K562 (cell line): ENCODE measurements around the gene DUSP28. TPM values are rescaled to one million over a fixed set of nuclear protein-coding genes. Genes with fewer than 3 reads are reported as not detected.

Source experiments
- ARID2 ChIP-seq: fragments of 450-650 bp; IDR thresholded peaks from 2 replicates; pipeline ENCODE4 v1.6.1; 2017; ENCODE audit warnings: antibody characterized with exemption, mild to moderate bottlenecking
- ARID3A ChIP-seq: IDR thresholded peaks from 2 replicates; pipeline ENCODE4 v1.6.1; 2012; ENCODE audit warnings: low read depth, low read length, improper control_type of control experiment, borderline replicate concordance
- CREBBP ChIP-seq: IDR thresholded peaks from one replicate; pipeline ENCODE4 v1.6.1; 2012; ENCODE audit warnings: low read depth, mild to moderate bottlenecking, control low read depth, inconsistent platforms, low read length
- ELF4 ChIP-seq: fragments of 450-650 bp; formaldehyde crosslinking; IDR thresholded peaks from 2 replicates; pipeline ENCODE4 v1.4.0; 2022; ENCODE audit warnings: missing genetic modification characterization
- GMEB1 ChIP-seq: fragments of 250-450 bp; sonication (Bioruptor Pico); IDR thresholded peaks from 2 replicates; pipeline ENCODE4 v1.4.0; 2020; ENCODE audit warnings: mild to moderate bottlenecking
- IRF2 ChIP-seq: sonication (generic); formaldehyde crosslinking; IDR thresholded peaks from 2 replicates; pipeline ENCODE4 v1.8.1; 2022; ENCODE audit warnings: mild to moderate bottlenecking, missing genetic modification reagents
- POLR2G ChIP-seq: fragments of 200-400 bp; formaldehyde crosslinking; IDR thresholded peaks from 2 replicates; pipeline ENCODE4 v1.6.1; 2017; ENCODE audit warnings: low read depth, mild to moderate bottlenecking, antibody characterized with exemption, low read length, moderate library complexity
- RBBP5 ChIP-seq: fragments of 200-600 bp; sonication (generic); IDR thresholded peaks from 2 replicates; pipeline ENCODE4 v1.6.1; 2012; ENCODE audit warnings: borderline replicate concordance, mild to moderate bottlenecking, low read length, control low read depth, inconsistent platforms; ENCODE audit not compliant: insufficient read depth, poor library complexity, severe bottlenecking
- ZNF217 ChIP-seq: sonication (generic); formaldehyde crosslinking; IDR thresholded peaks from 2 replicates; pipeline ENCODE4 v1.8.0; 2022; ENCODE audit warnings: mild to moderate bottlenecking, missing genetic modification reagents
- polyA plus RNA-seq, 8 experiments: library from polyadenylated mRNA; depleted of rRNA in 4 of 8; stranded (reverse) in 5 of 8; unstranded in 3 of 8; fragments of >200 nt; fragmentation: Nextera tagmentation in 2 of 8; fragmentation: Illumina TruSeq in 1 of 8; extraction: Ambion mirVana in 2 of 8; extraction: Trizol in 1 of 8; gene quantifications; 2 replicates each; pipeline versions ENCODE4 v1.2.1 to v1.2.3, GENCODE V29; 2011 to 2014; ENCODE audit warnings: inconsistent platforms in 1 of 8, missing spikeins in 1 of 8
- total RNA-seq, 7 experiments: library from RNA; depleted of rRNA in 6 of 7; stranded (reverse); fragments of >200 nt in 6 of 7; fragmentation: Illumina TruSeq in 2 of 7; extraction: Trizol in 2 of 7; gene quantifications; 2 replicates each; pipeline versions ENCODE4 v1.2.1 to v1.2.3, GENCODE V29; 2011 to 2021; ENCODE audit warnings: low replicate concordance in 1 of 7
- TF ChIP-seq, protein P1 (sequence below): sonication (generic); formaldehyde crosslinking; IDR thresholded peaks from 2 replicates; pipeline ENCODE4 v1.4.0; 2020; ENCODE audit warnings: mild to moderate bottlenecking, missing genetic modification reagents
- TF ChIP-seq, protein P2 (sequence below), 2 experiments: fragments of 450-650 bp; IDR thresholded peaks; 2 replicates each; pipeline ENCODE4 v1.6.1; 2016; ENCODE audit warnings: mild to moderate bottlenecking in 2 of 2, borderline replicate concordance in 1 of 2, low read depth in 1 of 2, moderate library complexity in 1 of 2

DUSP28 gene
- total and polyA plus RNA-seq, 9 of the 15 experiments (the other 6 are each of a cell fraction or from before 2014, with no cell fraction given) = 2.8 to 8.1 (median 4.2) TPM

DNA sequence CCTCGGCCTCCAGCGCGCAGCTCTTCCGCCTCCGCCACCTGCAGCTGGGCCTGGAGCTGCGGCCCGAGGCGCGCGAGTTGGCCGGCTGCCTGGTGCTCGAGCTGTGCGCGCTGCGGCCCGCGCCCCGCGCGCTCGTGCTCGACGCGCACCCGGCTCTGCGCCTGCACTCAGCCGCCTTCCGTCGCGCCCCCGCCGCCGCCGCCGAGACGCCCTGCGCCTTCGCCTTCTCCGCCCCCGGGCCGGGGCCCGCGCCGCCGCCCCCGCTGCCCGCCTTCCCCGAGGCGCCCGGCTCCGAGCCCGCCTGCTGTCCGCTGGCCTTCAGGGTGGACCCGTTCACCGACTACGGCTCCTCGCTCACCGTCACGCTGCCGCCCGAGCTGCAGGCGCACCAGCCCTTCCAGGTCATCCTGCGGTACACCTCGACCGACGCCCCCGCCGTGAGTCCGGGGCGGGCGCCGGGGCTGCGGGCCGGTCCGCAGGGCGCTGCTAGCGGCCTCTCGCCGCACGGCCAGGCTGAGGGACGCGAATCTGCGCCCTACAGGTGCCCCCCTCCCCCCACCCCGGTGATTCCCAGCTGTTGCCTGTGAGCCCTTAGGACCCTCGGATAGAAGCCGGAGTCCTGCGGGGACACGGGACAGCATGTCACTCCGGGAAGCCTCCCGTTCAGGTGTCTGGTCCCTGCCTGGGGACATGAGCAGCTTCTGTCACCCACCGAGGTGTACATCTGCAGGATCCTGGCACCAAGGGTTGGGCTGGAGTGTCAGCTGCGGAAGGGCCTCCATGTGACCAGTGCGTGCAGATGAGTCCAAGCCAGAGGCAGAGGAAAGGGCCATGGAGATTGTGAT is 8.7 kb downstream of the DUSP28 start (continued):
- TF ChIP-seq, protein P1, sequence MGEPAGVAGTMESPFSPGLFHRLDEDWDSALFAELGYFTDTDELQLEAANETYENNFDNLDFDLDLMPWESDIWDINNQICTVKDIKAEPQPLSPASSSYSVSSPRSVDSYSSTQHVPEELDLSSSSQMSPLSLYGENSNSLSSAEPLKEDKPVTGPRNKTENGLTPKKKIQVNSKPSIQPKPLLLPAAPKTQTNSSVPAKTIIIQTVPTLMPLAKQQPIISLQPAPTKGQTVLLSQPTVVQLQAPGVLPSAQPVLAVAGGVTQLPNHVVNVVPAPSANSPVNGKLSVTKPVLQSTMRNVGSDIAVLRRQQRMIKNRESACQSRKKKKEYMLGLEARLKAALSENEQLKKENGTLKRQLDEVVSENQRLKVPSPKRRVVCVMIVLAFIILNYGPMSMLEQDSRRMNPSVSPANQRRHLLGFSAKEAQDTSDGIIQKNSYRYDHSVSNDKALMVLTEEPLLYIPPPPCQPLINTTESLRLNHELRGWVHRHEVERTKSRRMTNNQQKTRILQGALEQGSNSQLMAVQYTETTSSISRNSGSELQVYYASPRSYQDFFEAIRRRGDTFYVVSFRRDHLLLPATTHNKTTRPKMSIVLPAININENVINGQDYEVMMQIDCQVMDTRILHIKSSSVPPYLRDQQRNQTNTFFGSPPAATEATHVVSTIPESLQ (CRISPR knock-in tag) = no peak
- no peak for TF ChIP-seq IRF2 (CRISPR knock-in tag)
- peak; percentile 59; the same call in 1 of the 2 replicates for TF ChIP-seq POLR2G
- TF ChIP-seq ELF4 = no peak
- TF ChIP-seq CREBBP = no peak
- TF ChIP-seq, protein P2, sequence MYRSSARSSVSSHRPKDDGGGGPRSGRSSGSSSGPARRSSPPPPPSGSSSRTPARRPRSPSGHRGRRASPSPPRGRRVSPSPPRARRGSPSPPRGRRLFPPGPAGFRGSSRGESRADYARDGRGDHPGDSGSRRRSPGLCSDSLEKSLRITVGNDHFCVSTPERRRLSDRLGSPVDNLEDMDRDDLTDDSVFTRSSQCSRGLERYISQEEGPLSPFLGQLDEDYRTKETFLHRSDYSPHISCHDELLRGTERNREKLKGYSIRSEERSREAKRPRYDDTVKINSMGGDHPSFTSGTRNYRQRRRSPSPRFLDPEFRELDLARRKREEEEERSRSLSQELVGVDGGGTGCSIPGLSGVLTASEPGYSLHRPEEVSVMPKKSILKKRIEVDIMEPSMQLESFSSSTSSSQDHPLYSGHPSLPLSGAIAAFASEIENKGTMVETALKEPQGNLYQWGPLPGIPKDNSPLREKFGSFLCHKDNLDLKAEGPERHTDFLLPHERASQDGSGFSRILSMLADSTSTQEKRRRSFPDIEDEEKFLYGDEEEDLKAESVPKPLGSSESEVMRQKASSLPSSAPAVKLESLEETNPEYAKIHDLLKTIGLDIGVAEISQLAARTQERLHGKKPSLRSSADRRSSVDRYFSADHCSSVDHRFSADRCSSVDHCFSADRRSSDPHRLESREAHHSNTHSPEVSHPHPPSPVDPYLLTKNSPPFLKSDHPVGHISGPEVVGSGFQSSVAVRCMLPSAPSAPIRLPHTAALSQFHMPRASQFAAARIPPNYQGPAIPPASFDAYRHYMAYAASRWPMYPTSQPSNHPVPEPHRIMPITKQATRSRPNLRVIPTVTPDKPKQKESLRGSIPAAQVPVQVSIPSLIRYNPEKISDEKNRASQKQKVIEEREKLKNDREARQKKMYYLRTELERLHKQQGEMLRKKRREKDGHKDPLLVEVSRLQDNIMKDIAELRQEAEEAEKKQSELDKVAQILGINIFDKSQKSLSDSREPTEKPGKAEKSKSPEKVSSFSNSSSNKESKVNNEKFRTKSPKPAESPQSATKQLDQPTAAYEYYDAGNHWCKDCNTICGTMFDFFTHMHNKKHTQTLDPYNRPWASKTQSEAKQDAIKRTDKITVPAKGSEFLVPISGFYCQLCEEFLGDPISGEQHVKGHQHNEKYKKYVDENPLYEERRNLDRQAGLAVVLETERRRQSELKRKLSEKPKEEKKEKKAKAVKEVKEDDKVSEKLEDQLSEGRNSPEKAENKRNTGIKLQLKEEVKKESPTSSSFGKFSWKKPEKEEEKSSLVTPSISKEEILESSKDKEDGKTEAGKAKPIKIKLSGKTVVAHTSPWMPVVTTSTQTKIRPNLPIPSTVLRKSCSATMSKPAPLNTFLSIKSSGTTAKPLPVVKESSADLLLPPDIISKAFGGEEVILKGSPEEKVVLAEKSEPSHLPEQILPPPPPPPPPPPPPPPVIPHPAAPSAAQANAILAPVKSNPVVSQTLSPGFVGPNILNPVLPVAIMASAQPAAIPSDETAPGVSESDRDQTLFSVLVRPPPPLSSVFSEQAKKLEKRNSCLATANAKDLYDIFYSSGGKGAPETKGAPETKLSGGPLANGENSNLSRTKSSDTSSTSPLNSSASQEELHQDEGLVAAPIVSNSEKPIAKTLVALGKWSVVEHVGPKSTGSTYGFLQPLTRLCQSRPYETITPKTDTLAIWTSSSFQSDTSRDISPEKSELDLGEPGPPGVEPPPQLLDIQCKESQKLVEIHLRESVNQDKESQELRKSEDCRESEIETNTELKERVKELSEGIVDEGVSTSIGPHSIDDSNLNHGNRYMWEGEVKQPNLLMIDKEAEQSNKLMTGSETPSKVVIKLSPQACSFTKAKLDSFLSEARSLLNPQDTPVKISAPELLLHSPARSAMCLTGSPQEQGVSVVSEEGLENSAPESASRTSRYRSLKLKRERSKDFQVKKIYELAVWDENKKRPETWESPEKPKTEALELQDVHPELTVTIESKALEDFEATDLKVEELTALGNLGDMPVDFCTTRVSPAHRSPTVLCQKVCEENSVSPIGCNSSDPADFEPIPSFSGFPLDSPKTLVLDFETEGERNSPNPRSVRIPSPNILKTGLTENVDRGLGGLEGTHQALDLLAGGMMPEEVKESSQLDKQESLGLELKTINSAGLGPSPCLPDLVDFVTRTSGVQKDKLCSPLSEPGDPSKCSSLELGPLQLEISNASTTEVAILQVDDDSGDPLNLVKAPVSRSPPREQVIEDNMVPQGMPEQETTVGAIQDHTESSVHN (IDR thresholded peaks at IDR 0.05; ENCODE audit: borderline replicate concordance in 1 of 2, low read depth in 1 of 2) = no peak
- no peak for TF ChIP-seq ARID2
- peak; percentile 40 for TF ChIP-seq RBBP5
- TF ChIP-seq GMEB1 (CRISPR knock-in tag) = no peak
- no peak for TF ChIP-seq ARID3A
- TF ChIP-seq ZNF217 (CRISPR knock-in tag) = no peak
